ENCODE data around the gene SUGCT.
"Not testable (repeated sequence)": the region's sequence is repeated elsewhere in the genome, so short reads cannot be mapped to it uniquely, and the experiment has no call there.

Gene SUGCT

DNA sequence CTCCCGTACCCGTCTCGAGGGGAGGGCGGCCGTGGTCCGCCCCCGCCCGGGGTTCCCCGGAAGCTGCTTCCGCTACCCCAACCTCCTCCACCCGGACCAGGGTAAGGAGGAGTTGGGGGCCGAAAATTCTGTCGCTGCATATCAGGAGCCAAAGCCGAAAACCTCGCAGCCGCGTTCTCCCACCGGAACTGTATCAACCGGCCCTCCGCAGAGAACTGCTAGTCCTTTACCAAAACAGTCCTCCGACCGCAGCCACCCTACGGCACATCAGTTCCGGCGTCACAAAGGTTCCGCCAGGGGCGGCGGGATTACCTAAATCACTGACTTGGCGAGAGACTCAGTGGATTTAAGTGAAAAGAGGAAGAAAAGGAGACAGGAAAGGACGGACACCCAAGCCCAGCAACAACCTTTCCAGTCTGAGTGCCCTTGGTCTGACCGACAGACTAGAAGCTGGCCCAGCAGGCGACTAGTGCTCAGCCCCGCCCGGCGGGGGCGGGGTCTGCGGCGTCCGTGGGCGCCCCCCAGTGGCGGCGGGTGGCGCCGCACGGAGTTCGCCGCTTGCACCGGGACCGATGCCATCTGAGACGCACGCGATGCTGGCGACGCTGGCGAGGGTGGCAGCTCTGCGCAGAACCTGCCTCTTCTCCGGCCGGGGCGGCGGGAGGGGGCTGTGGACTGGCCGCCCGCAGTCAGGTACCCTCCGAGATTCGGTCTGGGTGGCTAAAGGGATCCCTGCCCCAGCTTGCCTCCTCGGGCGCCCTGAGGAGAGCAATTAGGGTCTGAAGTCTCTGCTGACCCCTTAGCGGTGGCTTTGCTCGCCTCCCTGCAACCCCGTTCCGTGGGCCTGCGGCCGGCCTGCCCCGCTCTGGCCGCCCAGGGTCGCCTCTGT, at the start of gene SUGCT, which contains the start of gene MPLKIP:
Gene SUGCT, plus strand, starts transcription at position 578 of the 889 bp plus-strand sequence.
Gene MPLKIP, minus strand, starts transcription at position 195 of the 889 bp plus-strand sequence. Its CDS starts 55 bp downstream, at position 140.
- DNase-seq, result peak; percentile 86 to 92

DNA sequence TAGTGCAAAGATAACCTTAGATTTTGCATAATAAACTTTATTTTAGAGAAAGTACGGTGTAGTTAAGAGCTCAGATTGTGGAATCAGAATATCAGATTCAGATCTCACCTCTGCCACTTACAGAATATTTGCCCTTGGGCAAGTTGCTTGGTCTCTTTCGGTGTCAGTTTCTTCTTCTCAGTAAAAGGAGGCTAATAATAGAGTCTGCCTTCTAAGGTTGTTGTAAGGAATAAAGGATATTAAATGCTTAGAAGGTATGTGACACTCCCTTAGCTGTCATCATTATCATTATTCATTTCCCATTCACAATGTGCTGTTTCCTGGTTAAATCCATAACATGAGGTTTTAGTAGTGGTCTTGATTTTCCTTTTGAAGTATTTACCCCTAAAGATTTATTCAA, 42.6 kb upstream of the SUGCT start:
- no peak for DNase-seq

- DNase-seq, result no peak
These were observed 41.0 kb upstream of the SUGCT start for GRCh38 chr7:40093631-40094350.

- no peak for DNase-seq
These were observed 39.6 kb upstream of the SUGCT start for GRCh38 chr7:40095230-40095629.

GRCh38 chr7:40095695-40096327, 39.0 kb upstream of the SUGCT start:
- no peak for DNase-seq

DNA sequence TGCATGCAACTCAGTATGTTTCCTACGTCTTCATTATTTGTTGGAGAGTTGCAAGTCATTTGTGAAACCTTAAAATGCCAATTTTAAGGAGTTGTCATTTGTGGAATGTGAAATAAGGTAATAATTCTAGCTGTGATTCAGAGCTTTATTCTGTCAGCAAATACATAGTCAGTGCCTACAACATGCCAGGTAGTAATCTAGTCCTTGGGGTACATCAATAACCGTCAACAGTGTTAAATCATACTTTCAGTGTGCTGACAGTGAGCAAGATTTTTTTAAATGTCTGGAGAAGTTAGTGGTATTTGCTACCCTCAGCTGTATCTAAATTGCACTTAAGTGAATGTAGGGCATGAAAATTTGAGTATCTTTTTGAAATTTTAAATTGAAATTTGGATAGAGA, 37.1 kb upstream of the SUGCT start:
- no peak for DNase-seq

GRCh38 chr7:40098810-40099209, 36.0 kb upstream of the SUGCT start:
- no peak for DNase-seq

DNA sequence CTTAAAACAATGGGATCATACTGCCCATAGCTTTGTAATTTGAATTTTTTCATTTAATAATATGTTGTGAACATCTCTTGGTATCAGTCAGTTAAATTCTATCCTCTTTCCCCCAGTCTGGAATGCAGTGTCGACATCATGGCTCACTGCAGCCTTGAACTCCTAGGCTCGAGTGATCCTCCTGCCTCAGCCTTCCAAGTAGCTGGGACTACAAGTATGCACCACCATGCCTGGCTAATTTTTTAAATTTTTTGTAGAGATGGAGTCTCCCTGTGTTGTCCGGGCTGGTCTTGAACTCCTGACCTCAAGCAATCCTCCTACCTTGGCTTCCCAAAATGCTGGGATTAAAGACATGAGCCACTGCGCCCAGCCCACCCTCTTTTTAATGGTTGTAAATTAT, 35.0 kb upstream of the SUGCT start:
- no peak for DNase-seq

DNA sequence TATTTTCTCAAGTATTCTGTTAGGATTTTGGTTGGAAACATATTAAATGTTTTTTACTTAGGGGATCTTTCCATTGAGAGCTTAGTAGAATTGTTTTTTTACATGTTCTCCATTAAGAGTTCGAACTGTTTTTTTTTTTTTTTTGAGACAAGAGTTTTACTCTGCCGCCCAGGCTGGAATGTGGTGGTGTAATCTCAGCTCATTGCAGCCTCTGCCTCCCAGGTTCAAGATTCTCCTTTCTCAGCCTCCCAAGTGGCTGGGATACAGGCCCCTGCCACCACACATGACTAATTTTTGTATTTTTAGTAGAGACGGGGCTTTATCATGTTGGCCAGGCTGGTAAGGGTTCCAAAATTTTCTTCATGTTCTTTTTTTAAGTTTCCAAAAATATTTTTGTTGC, 33.6 kb upstream of the SUGCT start:
- DNase-seq, result no peak

DNA sequence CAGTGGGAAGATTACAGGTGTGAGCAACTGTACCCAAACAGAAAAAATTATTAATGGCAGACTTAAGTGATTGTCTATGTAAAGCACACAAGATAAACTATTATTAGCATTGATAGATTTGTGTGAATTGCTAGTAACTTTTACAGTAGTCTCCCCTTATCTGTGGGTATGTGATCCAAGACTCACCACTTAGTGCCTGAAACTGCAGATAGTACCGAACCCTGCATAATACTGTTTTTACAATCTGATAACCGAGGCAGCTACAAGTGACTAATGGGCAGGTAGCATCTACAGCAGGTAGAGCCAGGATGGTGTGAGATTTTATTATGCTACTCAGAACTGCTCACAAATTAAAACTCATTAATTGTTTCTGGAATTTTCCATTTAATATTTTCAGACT, 31.9 kb upstream of the SUGCT start:
- no peak for DNase-seq

- no peak for DNase-seq
These were observed 28.8 kb upstream of the SUGCT start for GRCh38 chr7:40105879-40106473.

- no peak for DNase-seq
These were observed 18.9 kb upstream of the SUGCT start for GRCh38 chr7:40115936-40116335.

- not testable (repeated sequence) for DNase-seq
These were observed 17.6 kb upstream of the SUGCT start for GRCh38 chr7:40117199-40117598.

GRCh38 chr7:40118201-40118600, 16.6 kb upstream of the SUGCT start:
- not testable (repeated sequence) for DNase-seq

GRCh38 chr7:40120020-40120419, 14.8 kb upstream of the SUGCT start:
- DNase-seq, result no peak

DNA sequence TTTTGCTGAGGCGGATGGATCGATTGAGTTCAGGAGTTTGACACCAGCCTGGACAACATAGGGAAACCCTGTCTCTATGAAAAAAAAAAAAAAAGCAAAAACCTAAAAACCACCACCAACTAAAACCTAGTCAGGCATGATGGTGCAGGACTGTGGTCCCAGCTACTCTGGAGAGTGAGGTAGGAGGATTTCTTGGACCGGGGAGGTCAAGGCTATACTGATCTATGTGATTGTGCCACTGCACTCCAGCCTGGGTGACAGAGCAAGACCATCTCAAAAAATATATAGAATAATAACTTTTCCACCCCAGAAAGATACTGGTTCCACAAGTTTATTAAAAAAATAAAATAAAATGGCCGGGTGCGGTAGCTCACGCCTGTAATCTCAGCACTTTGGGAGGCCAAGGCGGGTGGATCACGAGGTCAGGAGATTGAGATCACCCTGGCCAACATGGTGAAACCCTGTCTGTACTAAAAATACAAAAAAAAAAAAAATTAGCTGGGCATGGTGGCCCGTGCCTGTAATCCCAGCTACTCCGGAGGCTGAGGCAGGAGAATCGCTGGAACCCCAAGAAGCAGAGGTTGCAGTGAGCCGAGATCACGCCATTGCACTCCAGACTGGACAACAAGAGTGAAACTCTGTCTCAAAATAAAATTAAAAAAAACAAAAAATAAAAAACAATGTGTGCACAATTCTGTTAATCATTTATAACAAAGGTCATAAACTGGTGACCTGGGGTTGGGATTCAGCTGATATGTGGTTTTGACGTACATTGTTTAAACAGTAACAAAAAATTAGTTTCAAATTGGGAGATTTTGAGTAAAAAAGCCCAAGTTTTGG, 12.5 kb upstream of the SUGCT start:
- not testable (repeated sequence) for DNase-seq

DNA sequence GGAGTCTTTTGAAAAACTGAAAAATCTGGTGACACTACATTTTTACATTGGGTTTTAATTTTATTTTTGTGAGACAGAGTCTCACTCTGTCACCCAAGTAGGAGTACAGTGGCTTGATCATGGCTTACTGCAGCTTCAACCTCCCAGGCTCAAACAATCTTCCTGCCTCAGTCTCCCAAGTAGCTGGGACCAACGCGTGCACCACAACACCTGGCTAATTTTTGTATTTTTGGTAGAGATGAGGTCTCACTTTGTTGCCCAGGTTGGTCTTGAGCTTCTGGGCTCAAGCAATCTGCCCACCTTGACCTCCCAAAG, 11.9 kb upstream of the SUGCT start:
- DNase-seq, result no peak

GRCh38 chr7:40133561-40134427, 1.0 kb upstream of the SUGCT start:
- no peak for DNase-seq

- DNase-seq, result no peak
These were observed 459 bp downstream of the SUGCT start for GRCh38 chr7:40135317-40135610.

DNA sequence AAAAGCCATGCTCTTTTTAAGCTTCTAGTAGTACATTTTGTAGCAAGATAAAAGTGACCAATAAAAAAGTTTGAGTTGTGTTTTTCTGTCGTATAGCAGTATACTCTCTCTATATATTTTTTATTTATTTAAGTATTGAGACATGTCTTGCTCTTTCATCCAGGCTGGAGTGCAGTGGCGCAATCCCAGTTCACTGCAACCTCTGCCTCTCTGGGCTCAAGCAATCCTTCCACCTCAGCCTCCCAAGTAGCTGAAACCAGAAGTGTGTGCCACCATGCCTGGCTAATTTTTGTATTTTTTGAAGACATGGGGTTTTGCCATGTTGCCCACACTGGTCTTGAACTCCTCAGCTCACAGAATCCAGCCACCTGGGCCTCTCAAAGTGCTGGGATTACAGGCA, 2.8 kb downstream of the SUGCT start:
- DNase-seq, result no peak

- DNase-seq, result no peak
These were observed 4.2 kb downstream of the SUGCT start for GRCh38 chr7:40138973-40139372.

DNA sequence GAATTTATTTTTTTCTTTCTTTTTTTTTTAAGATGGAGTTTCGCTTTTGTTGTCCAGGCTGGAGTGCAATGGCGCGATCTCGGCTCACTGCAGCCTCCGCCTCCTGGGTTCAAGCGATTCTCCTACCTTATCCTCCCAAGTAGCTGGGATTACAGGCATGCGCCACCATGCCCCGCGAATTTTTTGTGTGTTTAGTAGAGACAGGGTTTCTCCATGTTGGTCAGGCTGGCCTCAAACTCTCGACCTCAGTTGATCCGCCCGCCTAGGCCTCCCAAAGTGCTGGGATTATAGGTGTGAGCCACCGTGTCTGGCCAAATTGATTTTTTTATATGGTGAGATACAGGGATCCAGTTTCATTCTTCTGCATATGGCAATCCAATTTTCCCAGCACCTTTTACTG, 5.1 kb downstream of the SUGCT start:
- DNase-seq, result not testable (repeated sequence)

Measured in CD4-positive, alpha-beta T cell treated with Interleukin-4 for 1 hour (primary cell).